Cardiac muscle cell (in vitro differentiated cells and primary cell): ENCODE measurements around the gene GABRG3. TPM values are rescaled to one million over a fixed set of nuclear protein-coding genes. Genes with fewer than 3 reads are reported as not detected.

Source experiments
- DNase-seq, 2 donors: peaks; one replicate each; pipeline versions ENCODE4 v3.0.0 to v3.0.0-alpha.2; 2010 to 2017; ENCODE audit warnings: low read depth in 1 of 2, low spot score in 1 of 2
- H3K27ac ChIP-seq: fragments of 200-600 bp; sonication (generic); 2 replicates; pipeline ENCODE4 v1.5.1; 2016
- H3K27me3 ChIP-seq: fragments of 200-600 bp; sonication (generic); 2 replicates; pipeline ENCODE4 v1.6.0; 2016; ENCODE audit warnings: control low read depth
- H3K36me3 ChIP-seq: fragments of 200-600 bp; sonication (generic); 2 replicates; pipeline ENCODE4 v1.5.1; 2016; ENCODE audit warnings: control low read depth
- H3K4me1 ChIP-seq: fragments of 200-600 bp; sonication (generic); 2 replicates; pipeline ENCODE4 v1.8.1; 2017; ENCODE audit warnings: low read depth, mild to moderate bottlenecking, mixed run types
- H3K4me3 ChIP-seq: fragments of 200-600 bp; sonication (generic); 2 replicates; pipeline ENCODE4 v1.5.1; 2016; ENCODE audit warnings: mild to moderate bottlenecking
- H3K9me3 ChIP-seq: fragments of 200-600 bp; sonication (generic); 2 replicates; pipeline ENCODE4 v1.5.1; 2017; ENCODE audit warnings: low read depth, mild to moderate bottlenecking, control low read depth
- CTCF ChIP-seq: IDR thresholded peaks from 2 replicates; pipeline ENCODE4 v1.5.1; 2012; ENCODE audit warnings: low read depth, mild to moderate bottlenecking, low read length
- polyA plus RNA-seq: library from polyadenylated mRNA; unstranded; fragments of >200 nt; fragmentation: Nextera tagmentation; extraction: Ambion mirVana; gene quantifications from 2 replicates; pipeline ENCODE4 v1.2.1, GENCODE V29; 2016
- total RNA-seq: library from RNA; depleted of rRNA; stranded (reverse); fragments of >200 nt; gene quantifications from 2 replicates; pipeline ENCODE4 v1.2.3, GENCODE V29; 2016

The GABRG3 gene
- total and polyA plus RNA-seq, 2 experiments from 2014 or later: not detected

- Histone ChIP-seq H3K4me3 (no peak overlapping the region), H3K36me3 (no peaks in the 10 kb centered on the region), H3K9me3 (no peaks in the 10 kb centered on the region), H3K27me3 (no peaks in the 10 kb centered on the region), H3K27ac (no peak overlapping the region), H3K4me1 (no peaks in the 10 kb centered on the region)
- TF ChIP-seq CTCF: no peak
- no peak for DNase-seq
These were observed 83.4 kb downstream of the GABRG3 start for GRCh38 chr15:27054426-27054825.

DNA sequence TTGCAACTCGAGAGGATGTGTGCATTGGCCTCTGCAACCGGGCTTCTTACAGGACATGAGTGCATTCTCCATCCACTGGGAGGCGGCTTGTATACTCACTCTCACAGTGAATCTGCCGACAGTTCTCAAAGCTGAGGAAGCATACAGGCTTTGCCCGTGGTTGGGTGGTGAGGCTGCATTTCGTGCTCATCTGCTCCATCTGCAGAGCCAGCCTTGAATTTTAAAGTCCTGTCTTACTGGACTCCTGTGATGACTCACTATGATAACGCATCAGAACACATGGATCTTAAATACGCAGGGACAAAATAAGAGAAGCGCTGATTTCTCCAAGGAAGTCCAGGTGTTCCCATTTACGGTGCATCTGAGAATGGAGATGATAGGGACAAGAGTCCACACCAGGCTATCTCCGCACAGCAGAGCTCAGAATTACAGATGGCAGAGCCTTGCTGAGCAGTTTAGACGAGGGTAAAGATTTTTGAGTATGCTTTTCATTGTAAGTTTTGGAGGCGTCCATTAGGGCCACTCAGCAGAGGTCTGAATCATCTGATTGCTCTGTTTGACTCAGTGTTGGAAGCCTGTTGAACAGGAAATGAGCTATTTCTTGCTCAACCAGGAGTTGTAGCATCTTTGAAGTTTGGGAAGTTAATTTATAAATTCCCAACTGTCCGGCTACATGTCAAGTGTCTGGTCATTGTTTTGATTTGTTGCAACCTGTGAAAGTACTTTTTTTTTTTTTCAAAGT, 87.1 kb downstream of the GABRG3 start:
- no peaks in the 10 kb centered on the region for H3K27me3 ChIP-seq
- H3K4me3 ChIP-seq: no peak overlapping the region
- H3K36me3 ChIP-seq: no peaks in the 10 kb centered on the region
- DNase-seq: peak in 1 of 2 donors; percentile 22
- H3K4me1 ChIP-seq: no peaks in the 10 kb centered on the region
- TF ChIP-seq CTCF: no peak
- no peak overlapping the region for H3K27ac ChIP-seq
- no peaks in the 10 kb centered on the region for H3K9me3 ChIP-seq

DNA sequence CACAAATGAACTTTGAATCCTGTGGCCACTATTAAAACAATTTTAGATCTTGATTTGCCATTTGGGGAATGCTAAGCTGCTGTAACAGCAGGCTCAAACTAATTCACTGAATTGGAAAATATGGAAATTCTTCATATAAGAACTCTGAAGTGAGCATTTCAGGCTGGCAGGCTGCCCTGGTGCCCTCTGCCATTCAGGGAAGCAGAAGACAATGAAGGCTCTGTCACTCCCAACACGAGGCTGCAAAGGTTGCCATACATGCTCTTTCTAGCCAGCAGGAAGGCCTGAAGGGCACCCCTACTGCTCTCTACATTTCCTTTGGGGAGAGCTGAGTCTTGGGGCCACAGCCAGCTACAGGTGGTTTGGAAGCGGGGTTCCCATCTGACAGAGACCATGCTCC, 88.0 kb downstream of the GABRG3 start:
- H3K36me3 ChIP-seq: no peaks in the 10 kb centered on the region
- H3K27me3 ChIP-seq: no peaks in the 10 kb centered on the region
- H3K4me1 ChIP-seq: no peaks in the 10 kb centered on the region
- TF ChIP-seq CTCF: no peak
- DNase-seq: no peak
- H3K9me3 ChIP-seq: no peaks in the 10 kb centered on the region
- H3K4me3 ChIP-seq: no peak overlapping the region
- H3K27ac ChIP-seq: no peak overlapping the region

- no peaks in the 10 kb centered on the region for H3K27me3 ChIP-seq
- H3K4me1 ChIP-seq: no peaks in the 10 kb centered on the region
- TF ChIP-seq CTCF: peak; percentile 54
- no peak overlapping the region for H3K4me3 ChIP-seq
- H3K9me3 ChIP-seq: no peaks in the 10 kb centered on the region
- peak; percentile 40 to 78 for DNase-seq
- H3K27ac ChIP-seq: no peak overlapping the region
- no peaks in the 10 kb centered on the region for H3K36me3 ChIP-seq
These were observed 88.7 kb downstream of the GABRG3 start for GRCh38 chr15:27059610-27060202.

DNA sequence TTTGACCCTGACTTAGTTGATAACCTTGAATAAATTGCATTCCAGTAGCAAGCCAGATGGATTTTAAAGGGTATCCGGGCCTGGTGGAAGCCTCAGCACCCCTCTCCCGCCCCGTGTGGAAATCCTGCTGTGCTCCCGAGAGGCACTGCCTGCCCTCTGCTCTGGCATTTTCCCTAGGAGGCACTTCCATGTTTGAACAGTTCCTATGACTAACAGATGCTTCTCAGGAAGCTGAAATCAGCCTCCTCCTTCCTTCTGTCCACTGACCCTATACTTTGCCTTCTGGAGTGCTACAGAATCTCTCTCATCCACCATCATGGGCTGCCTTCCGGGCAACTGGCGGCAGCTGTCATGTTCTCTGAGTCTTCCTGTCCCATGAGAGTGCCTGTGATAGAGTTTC, 90.8 kb downstream of the GABRG3 start:
- no peaks in the 10 kb centered on the region for H3K27me3 ChIP-seq
- H3K9me3 ChIP-seq: no peaks in the 10 kb centered on the region
- no peak for TF ChIP-seq CTCF
- no peak for DNase-seq
- no peak overlapping the region for H3K27ac ChIP-seq
- no peaks in the 10 kb centered on the region for H3K36me3 ChIP-seq
- no peaks in the 10 kb centered on the region for H3K4me1 ChIP-seq
- no peak overlapping the region for H3K4me3 ChIP-seq
